IPS-15b (cell line): Measurements from ENCODE around the gene CPEB4.

Experiments
- H3K27me3 ChIP-seq: one replicate; pipeline ENCODE4 v1.6.1; 2013; ENCODE audit warnings: low read length; ENCODE audit not compliant: control insufficient read depth, insufficient read depth
- H3K36me3 ChIP-seq: one replicate; pipeline ENCODE4 v1.6.1; 2013; ENCODE audit warnings: low read length; ENCODE audit not compliant: control insufficient read depth, insufficient read depth
- H3K4me1 ChIP-seq: one replicate; pipeline ENCODE4 v1.6.1; 2013; ENCODE audit warnings: mild to moderate bottlenecking, low read length; ENCODE audit not compliant: control insufficient read depth, insufficient read depth
- H3K4me3 ChIP-seq: one replicate; pipeline ENCODE4 v1.5.1; 2013; ENCODE audit warnings: low read depth, low read length
- H3K9ac ChIP-seq: one replicate; pipeline ENCODE4 v1.6.1; 2013; ENCODE audit warnings: low read depth, mild to moderate bottlenecking, low read length
- H3K9me3 ChIP-seq: one replicate; pipeline ENCODE4 v1.6.1; 2013; ENCODE audit warnings: mild to moderate bottlenecking, low read length; ENCODE audit not compliant: control insufficient read depth, insufficient read depth

CPEB4 gene

DNA sequence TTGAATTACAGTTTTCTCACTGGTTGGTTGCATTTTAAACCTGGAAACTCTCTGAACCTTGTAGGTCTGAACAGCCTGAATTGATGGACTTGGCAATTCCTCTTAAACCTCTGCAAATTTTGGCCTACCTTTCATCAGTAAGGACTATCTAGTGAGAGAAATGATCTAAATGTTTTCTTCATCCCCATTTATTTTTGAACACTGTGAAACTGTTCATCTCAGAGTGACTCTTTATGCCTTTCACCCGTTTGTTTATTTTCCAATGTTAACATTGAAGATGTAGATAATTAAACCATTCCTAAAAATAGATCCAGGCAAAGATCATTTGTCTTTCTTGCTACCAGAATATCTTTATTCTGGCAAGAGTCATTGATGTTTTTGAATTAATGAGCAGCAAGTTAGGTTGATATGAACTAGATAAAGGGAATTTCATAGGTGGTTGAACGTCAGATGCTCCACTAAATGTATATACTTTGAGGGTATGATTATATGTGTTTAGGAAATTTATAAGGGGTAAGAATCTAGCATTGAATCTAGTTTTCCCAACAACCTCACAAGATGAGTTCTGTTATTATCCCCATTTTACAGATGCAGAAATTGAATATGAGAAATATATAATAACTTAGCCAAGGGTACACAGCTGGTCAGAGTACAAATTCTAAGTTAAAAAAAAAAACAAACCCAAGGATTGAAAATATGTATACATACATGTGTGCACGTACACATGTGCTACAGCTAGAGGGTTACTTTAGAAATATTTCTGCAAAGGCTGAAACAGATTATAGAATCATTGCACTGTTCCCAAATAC, 3.4 kb downstream of the CPEB4 start:
- H3K9ac ChIP-seq, result no peak overlapping the region
- H3K4me1 ChIP-seq, result peaks cover 8% of the 10 kb centered on the region
- no peaks in the 10 kb centered on the region for H3K36me3 ChIP-seq
- H3K27me3 ChIP-seq, result no peaks in the 10 kb centered on the region
- no peaks in the 10 kb centered on the region for H3K9me3 ChIP-seq
- no peak overlapping the region for H3K4me3 ChIP-seq

DNA sequence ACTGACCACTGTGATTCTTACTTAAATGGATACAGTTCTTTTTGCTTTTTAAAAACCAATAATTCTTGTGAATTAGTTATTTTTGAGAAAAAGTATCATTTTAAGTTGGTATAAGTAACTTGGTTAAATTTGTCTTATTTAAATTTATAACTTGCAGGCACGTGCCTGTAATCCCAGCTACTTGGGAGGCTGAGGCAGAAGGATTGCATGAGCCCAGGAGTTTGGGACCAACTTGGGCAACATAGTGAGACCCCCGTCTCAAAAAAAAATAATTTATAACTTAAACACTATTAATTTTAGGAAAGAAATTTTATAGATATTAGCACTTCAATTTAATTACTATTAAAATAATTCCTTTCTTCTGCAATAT, 5.0 kb downstream of the CPEB4 start:
- Histone ChIP-seq H3K4me3 (no peak overlapping the region), H3K36me3 (no peaks in the 10 kb centered on the region), H3K9me3 (no peaks in the 10 kb centered on the region), H3K4me1 (peaks cover 8% of the 10 kb centered on the region), H3K27me3 (no peaks in the 10 kb centered on the region), H3K9ac (no peak overlapping the region)

GRCh38 chr5:173895401-173896165, 7.4 kb downstream of the CPEB4 start:
- Histone ChIP-seq H3K9ac (no peak overlapping the region), H3K27me3 (no peaks in the 10 kb centered on the region), H3K9me3 (no peaks in the 10 kb centered on the region), H3K36me3 (no peaks in the 10 kb centered on the region), H3K4me3 (no peak overlapping the region), H3K4me1 (peaks cover 2% of the 10 kb centered on the region)

- no peak overlapping the region for H3K9ac ChIP-seq
- H3K36me3 ChIP-seq, result no peaks in the 10 kb centered on the region
Observed at GRCh38 chr5:173896631-173897030, 8.5 kb downstream of the CPEB4 start.

GRCh38 chr5:173901705-173902104, 13.6 kb downstream of the CPEB4 start:
- H3K9ac ChIP-seq, result no peak overlapping the region
- H3K36me3 ChIP-seq, result no peaks in the 10 kb centered on the region
- H3K9me3 ChIP-seq, result no peaks in the 10 kb centered on the region
- peaks cover 10% of the 10 kb centered on the region for H3K4me1 ChIP-seq
- H3K27me3 ChIP-seq, result no peaks in the 10 kb centered on the region
- H3K4me3 ChIP-seq, result no peak overlapping the region

More at GRCh38 chr5:173896631-173897030, 8.5 kb downstream of the CPEB4 start:
- Histone ChIP-seq H3K27me3 (no peaks in the 10 kb centered on the region), H3K4me3 (no peak overlapping the region), H3K4me1 (no peaks in the 10 kb centered on the region), H3K9me3 (no peaks in the 10 kb centered on the region)

GRCh38 chr5:173902334-173902733, 14.2 kb downstream of the CPEB4 start:
- H3K9ac ChIP-seq, result no peak overlapping the region
- H3K27me3 ChIP-seq, result no peaks in the 10 kb centered on the region
- H3K4me1 ChIP-seq, result peaks cover 11% of the 10 kb centered on the region
- no peaks in the 10 kb centered on the region for H3K9me3 ChIP-seq
- no peaks in the 10 kb centered on the region for H3K36me3 ChIP-seq
- no peak overlapping the region for H3K4me3 ChIP-seq

DNA sequence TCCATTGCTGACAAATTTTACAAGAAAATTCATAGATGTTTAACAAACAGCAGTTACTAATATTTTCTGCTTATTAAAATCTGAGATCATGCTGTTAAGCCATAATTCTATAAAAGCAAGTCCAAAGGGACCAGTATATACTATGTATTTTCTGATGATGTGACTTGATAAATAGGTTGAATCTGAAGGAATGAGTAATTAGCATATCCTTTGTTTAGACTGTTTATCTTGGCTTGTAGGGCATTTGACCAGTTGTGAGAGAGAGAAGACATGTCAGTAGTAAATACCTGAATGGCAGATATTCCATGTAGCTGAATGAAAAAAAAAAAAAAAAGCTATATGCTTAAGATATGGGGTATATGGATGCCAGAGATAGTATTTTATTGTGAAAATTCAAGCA, 14.6 kb downstream of the CPEB4 start:
- no peaks in the 10 kb centered on the region for H3K9me3 ChIP-seq
- H3K27me3 ChIP-seq, result no peaks in the 10 kb centered on the region
- no peaks in the 10 kb centered on the region for H3K36me3 ChIP-seq
- H3K9ac ChIP-seq, result no peak overlapping the region
- H3K4me1 ChIP-seq, result peaks cover 15% of the 10 kb centered on the region
- H3K4me3 ChIP-seq, result no peak overlapping the region

- no peaks in the 10 kb centered on the region for H3K9me3 ChIP-seq
- H3K4me3 ChIP-seq, result no peak overlapping the region
- no peaks in the 10 kb centered on the region for H3K27me3 ChIP-seq
- H3K4me1 ChIP-seq, result peaks cover 15% of the 10 kb centered on the region
- no peak overlapping the region for H3K9ac ChIP-seq
- no peaks in the 10 kb centered on the region for H3K36me3 ChIP-seq
Observed at GRCh38 chr5:173903396-173904140, 15.4 kb downstream of the CPEB4 start.

GRCh38 chr5:173904151-173904550, 16.0 kb downstream of the CPEB4 start:
- Histone ChIP-seq H3K4me3 (no peak overlapping the region), H3K27me3 (no peaks in the 10 kb centered on the region), H3K4me1 (peaks cover 17% of the 10 kb centered on the region), H3K9me3 (no peaks in the 10 kb centered on the region), H3K9ac (no peak overlapping the region), H3K36me3 (no peaks in the 10 kb centered on the region)

DNA sequence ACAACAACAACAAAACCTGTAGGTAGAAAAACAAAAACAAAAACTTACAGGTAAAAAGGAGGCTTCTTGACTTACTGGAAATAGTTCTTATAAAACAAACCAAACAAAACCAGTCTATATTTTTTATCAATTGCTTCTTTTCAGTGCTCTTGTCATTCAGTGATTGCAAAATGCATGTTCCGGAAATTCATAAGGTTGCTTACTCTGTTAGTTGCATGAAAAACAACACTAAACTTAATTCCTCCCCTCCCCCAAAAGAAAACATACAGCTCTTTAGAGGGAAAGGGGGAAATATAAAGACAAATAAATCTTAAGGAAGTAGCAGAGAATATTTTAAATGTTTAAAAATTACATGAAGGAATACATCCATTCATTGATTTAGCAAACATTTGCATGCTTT, 19.1 kb downstream of the CPEB4 start:
- no peaks in the 10 kb centered on the region for H3K27me3 ChIP-seq
- no peaks in the 10 kb centered on the region for H3K36me3 ChIP-seq
- no peak overlapping the region for H3K4me3 ChIP-seq
- peaks cover 18% of the 10 kb centered on the region for H3K4me1 ChIP-seq
- H3K9ac ChIP-seq, result no peak overlapping the region
- no peaks in the 10 kb centered on the region for H3K9me3 ChIP-seq

GRCh38 chr5:173907686-173908371, 19.7 kb downstream of the CPEB4 start:
- no peak overlapping the region for H3K4me3 ChIP-seq
- no peak overlapping the region for H3K9ac ChIP-seq
- no peaks in the 10 kb centered on the region for H3K36me3 ChIP-seq

More at GRCh38 chr5:173907686-173908371, 19.7 kb downstream of the CPEB4 start:
- Histone ChIP-seq H3K9me3 (no peaks in the 10 kb centered on the region), H3K27me3 (no peaks in the 10 kb centered on the region), H3K4me1 (peaks cover 13% of the 10 kb centered on the region)
